Measurements from ENCODE around the gene DPEP3. TPM values are rescaled to one million over a fixed set of nuclear protein-coding genes. Genes with fewer than 3 reads are reported as not detected.

DPEP3 gene
- total RNA-seq, 4 donors from 2014 or later, result not detected

DNA sequence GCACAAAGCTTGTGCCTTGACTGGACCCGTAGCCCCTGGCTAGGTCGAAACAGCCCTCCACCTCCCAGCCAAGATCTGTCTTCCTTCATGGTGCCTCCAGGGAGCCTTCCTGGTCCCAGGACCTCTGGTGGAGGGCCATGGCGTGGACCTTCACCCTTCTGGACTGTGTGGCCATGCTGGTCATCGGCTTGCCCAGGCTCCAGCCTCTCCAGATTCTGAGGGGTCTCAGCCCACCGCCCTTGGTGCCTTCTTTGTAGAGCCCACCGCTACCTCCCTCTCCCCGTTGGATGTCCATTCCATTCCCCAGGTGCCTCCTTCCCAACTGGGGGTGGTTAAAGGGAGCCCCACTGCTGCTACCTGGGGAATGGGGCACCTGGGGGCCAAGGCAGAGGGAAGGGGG is 52.2 kb downstream of the DPEP3 start:
- peaks cover under 1 to 38% (median 5%) of the 10 kb centered on the region in 3 donors for H3K4me1 ChIP-seq
- no peaks in the 10 kb centered on the region for H3K9me3 ChIP-seq
- 54 to 78% methylated on average over 6 to 7 of the region's 7 CpGs for WGBS, 2 donors
- H3K36me3 ChIP-seq, result peaks cover 4 to 78% (median 15%) of the 10 kb centered on the region in 3 donors
- TF ChIP-seq, protein P1, sequence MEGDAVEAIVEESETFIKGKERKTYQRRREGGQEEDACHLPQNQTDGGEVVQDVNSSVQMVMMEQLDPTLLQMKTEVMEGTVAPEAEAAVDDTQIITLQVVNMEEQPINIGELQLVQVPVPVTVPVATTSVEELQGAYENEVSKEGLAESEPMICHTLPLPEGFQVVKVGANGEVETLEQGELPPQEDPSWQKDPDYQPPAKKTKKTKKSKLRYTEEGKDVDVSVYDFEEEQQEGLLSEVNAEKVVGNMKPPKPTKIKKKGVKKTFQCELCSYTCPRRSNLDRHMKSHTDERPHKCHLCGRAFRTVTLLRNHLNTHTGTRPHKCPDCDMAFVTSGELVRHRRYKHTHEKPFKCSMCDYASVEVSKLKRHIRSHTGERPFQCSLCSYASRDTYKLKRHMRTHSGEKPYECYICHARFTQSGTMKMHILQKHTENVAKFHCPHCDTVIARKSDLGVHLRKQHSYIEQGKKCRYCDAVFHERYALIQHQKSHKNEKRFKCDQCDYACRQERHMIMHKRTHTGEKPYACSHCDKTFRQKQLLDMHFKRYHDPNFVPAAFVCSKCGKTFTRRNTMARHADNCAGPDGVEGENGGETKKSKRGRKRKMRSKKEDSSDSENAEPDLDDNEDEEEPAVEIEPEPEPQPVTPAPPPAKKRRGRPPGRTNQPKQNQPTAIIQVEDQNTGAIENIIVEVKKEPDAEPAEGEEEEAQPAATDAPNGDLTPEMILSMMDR (IDR thresholded peaks at IDR 0.05), result no peak
- no peak for TF ChIP-seq POLR2A (IDR thresholded peaks at IDR 0.05)
- no peak overlapping the region for H3K27ac ChIP-seq
- no peak overlapping the region for H3K4me3 ChIP-seq
- intact Hi-C loops (cut with DNase I), result loop anchor here (5.0 kb wide), 1 partner anchor 111 kb away; no protein-coding TSS in a partner anchor
- DNase-seq, result no peak
- no peaks in the 10 kb centered on the region for H3K27me3 ChIP-seq

DNA sequence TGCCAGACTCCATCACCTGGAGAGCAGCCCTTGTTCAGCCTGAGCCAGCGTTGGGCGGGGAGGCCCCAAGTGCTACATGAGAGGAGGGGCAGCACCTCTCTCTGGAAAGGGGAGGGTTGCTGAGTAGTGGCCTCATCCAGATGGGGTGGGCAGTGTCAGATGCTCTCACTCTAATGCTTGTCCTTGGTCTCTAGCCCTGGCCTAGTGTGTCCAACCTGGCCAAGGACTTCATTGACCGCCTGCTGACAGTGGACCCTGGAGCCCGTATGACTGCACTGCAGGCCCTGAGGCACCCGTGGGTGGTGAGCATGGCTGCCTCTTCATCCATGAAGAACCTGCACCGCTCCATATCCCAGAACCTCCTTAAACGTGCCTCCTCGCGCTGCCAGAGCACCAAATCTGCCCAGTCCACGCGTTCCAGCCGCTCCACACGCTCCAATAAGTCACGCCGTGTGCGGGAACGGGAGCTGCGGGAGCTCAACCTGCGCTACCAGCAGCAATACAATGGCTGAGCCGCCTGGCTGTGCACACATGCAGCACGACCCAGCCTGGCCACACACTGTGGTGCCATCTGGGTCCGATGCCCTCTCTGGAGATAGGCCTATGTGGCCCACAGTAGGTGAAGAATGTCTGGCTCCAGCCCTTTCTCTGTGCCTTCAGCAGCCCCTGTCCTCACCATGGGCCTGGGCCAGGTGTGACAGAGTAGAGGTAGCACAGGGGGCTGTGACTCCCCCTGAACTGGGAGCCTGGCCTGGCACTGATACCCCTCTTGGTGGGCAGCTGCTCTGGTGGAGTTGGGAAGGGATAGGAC is 53.0 kb downstream of the DPEP3 start:
- H3K4me1 ChIP-seq, result peaks cover 3 to 46% (median 13%) of the 10 kb centered on the region in 3 donors
- DNase-seq, result no peak
- H3K9me3 ChIP-seq, result no peaks in the 10 kb centered on the region
- H3K4me3 ChIP-seq, result no peak overlapping the region
- peaks cover 4 to 72% (median 15%) of the 10 kb centered on the region in 3 donors for H3K36me3 ChIP-seq
- TF ChIP-seq, protein P1 (IDR thresholded peaks at IDR 0.05), result no peak
- TF ChIP-seq POLR2A (IDR thresholded peaks at IDR 0.05), result no peak
- 90 to 94% methylated on average over 3 to 20 of the region's 22 CpGs for WGBS, 2 donors
- H3K27ac ChIP-seq, result peak overlapping the region in 1 of 4 donors; percentile 33
- no peaks in the 10 kb centered on the region for H3K27me3 ChIP-seq
- intact Hi-C loops (cut with DNase I), result loop anchor here (5.0 kb wide), 1 partner anchor 110 kb away; no protein-coding TSS in a partner anchor

DNA sequence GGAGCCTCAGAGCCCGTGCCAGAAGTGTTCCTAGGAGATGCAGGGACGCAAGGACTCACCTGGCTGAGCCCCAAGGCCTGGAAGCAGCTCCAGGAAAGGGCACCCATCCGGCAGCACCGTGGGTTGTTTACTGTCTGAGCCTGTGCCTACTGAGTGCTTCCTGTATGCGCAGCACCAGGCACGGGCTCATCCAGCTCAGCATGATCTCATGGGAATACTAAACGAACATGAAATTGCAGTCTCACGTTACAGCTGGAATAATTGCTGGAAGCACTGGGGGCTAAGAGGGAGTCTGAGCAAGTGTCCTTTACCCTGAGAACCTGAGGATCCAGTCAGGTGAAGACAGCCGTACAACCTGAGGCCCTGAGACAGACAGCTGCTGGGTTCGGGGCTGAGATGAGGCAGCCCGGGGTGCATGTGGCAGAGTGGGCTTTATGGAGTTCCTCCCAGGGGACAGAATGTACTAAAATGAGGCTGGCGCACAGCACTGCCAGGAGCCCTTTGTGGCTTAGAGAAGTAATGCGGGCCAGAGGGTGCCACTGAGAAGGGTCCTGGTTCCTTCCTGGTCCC is 54.0 kb downstream of the DPEP3 start:
- intact Hi-C loops (cut with DNase I), result loop anchor here (5.0 kb wide), 1 partner anchor 109 kb away; no protein-coding TSS in a partner anchor
- no peak for DNase-seq

More for the DNA sequence above, 54.0 kb downstream of the DPEP3 start:
- WGBS, 2 donors, result 38 to 50% methylated on average over 8 to 9 of the region's 13 CpGs
- peaks cover 3 to 55% (median 16%) of the 10 kb centered on the region in 3 donors for H3K4me1 ChIP-seq
- H3K27ac ChIP-seq, result peak overlapping the region in 2 of 4 donors; percentile 33 to 40
- peaks cover 4 to 61% (median 15%) of the 10 kb centered on the region in 3 donors for H3K36me3 ChIP-seq
- no peaks in the 10 kb centered on the region for H3K27me3 ChIP-seq
- TF ChIP-seq, protein P1 (IDR thresholded peaks at IDR 0.05), result peak in 1 of 6 experiments; percentile 27
- no peak for TF ChIP-seq POLR2A (IDR thresholded peaks at IDR 0.05)
- H3K4me3 ChIP-seq, result no peak overlapping the region
- H3K9me3 ChIP-seq, result no peaks in the 10 kb centered on the region

Small RNA genes within 50 kb of the gene (small RNA-seq; reads per million reads assigned to genes)
- 0 reads per million in 4 donors for gene RNU6-359P

Other genes starting within 250 kb of the DPEP3 start
- 10 to 100 TPM in 2 of 4 donors, 1 to 10 TPM in 2; 6.4 to 12.9 (median 10.8) TPM for gene RANBP10, start 173.9 kb downstream of the DPEP3 start, total RNA-seq
- under 1 TPM; 0.15 to 0.97 (median 0.72) TPM for gene TSNAXIP1, start 173.6 kb downstream of the DPEP3 start, total RNA-seq
- gene THAP11, start 138.2 kb downstream of the DPEP3 start, total RNA-seq, result 10 to 100 TPM; 35.8 to 48.8 (median 42.1) TPM
- gene NUTF2, start 133.6 kb downstream of the DPEP3 start, total RNA-seq, result 10 to 100 TPM; 41.4 to 85.1 (median 63.7) TPM
- gene CENPT, start 132.8 kb downstream of the DPEP3 start, total RNA-seq, result 10 to 100 TPM; 12.3 to 42.7 (median 19.6) TPM
- gene EDC4, start 107.4 kb downstream of the DPEP3 start, total RNA-seq, result 10 to 100 TPM; 26.5 to 46.9 (median 37.0) TPM
- gene NRN1L, start 95.6 kb downstream of the DPEP3 start, total RNA-seq, result under 1 TPM in 2 of 4 donors, not detected in 2; 0.57 to 0.99 TPM
- gene PSKH1, start 87.2 kb downstream of the DPEP3 start, total RNA-seq, result 10 to 100 TPM in 3 of 4 donors, 1 to 10 TPM in 1; 8.5 to 18.3 (median 13.8) TPM
- gene CTRL, start 48.6 kb downstream of the DPEP3 start, total RNA-seq, result 1 to 10 TPM in 2 of 4 donors, not detected in 2; 1.2 to 1.8 TPM
- 10 to 100 TPM; 20.7 to 28.4 (median 25.3) TPM for gene PSMB10, start 43.6 kb downstream of the DPEP3 start, total RNA-seq
- gene LCAT, start 36.4 kb downstream of the DPEP3 start, total RNA-seq, result 10 to 100 TPM in 1 of 4 donors, 1 to 10 TPM in 3; 1.2 to 12.4 (median 3.8) TPM
- 10 to 100 TPM in 2 of 4 donors, 1 to 10 TPM in 2; 7.4 to 29.8 (median 18.2) TPM for gene SLC12A4, start 11.9 kb downstream of the DPEP3 start, total RNA-seq
- gene DPEP2, start 19.0 kb upstream of the DPEP3 start, total RNA-seq, result 1 to 10 TPM in 2 of 4 donors, under 1 TPM in 1, not detected in 1; 0.18 to 6.2 (median 4.0) TPM
- gene DPEP2NB, start 35.4 kb upstream of the DPEP3 start, total RNA-seq, result not detected
- 10 to 100 TPM in 3 of 4 donors, 1 to 10 TPM in 1; 9.7 to 12.8 (median 11.6) TPM for gene DDX28, start 42.7 kb upstream of the DPEP3 start, total RNA-seq
- 10 to 100 TPM in 3 of 4 donors, 1 to 10 TPM in 1; 9.9 to 26.1 (median 14.7) TPM for gene DUS2, start 42.8 kb upstream of the DPEP3 start, total RNA-seq
- 10 to 100 TPM; 18.6 to 30.9 (median 20.5) TPM for gene NFATC3, start 104.9 kb upstream of the DPEP3 start, total RNA-seq

All from esophagus squamous epithelium (tissue), 5 donors.